H4 (cell line): ENCODE measurements around the gene CHFR. TPM values are rescaled to one million over a fixed set of nuclear protein-coding genes. Genes with fewer than 3 reads are reported as not detected.
"Not testable (repeated sequence)": the region's sequence is repeated elsewhere in the genome, so short reads cannot be mapped to it uniquely, and the experiment has no call there.

Experiments used
- DNase-seq: peaks from one replicate; pipeline ENCODE4 v3.0.0-alpha.2; 2015; ENCODE audit warnings: low spot score
- total RNA-seq: library from RNA; depleted of rRNA; stranded (reverse); fragments of >200 nt; shearing (Covaris generic); gene quantifications from 2 replicates; pipeline ENCODE4 v1.2.3, GENCODE V29; 2014; rRNA removed

CHFR gene
- total RNA-seq = 6.4 and 11.9 TPM in 2 replicates

GRCh38 chr12:132887513-132888351 lies at the start of gene CHFR:
TSS of gene CHFR (minus strand) at chr12:132887605. CDS start at chr12:132887328, 277 bp downstream.
- DNase-seq = peak; percentile 81

- DNase-seq = not testable (repeated sequence)
Measured at GRCh38 chr12:132936921-132937320, 49.5 kb upstream of the CHFR start.

- DNase-seq = no peak
Measured at GRCh38 chr12:132936163-132936562, 48.8 kb upstream of the CHFR start.

GRCh38 chr12:132926415-132926833 lies 39.0 kb upstream of the CHFR start:
- DNase-seq = no peak

- DNase-seq = no peak
Measured at GRCh38 chr12:132925597-132926414, 38.4 kb upstream of the CHFR start.

- no peak for DNase-seq
Measured at GRCh38 chr12:132924356-132924755, 37.0 kb upstream of the CHFR start.

GRCh38 chr12:132923356-132923909 lies 36.0 kb upstream of the CHFR start:
- DNase-seq = no peak

GRCh38 chr12:132922676-132923075 lies 35.3 kb upstream of the CHFR start:
- no peak for DNase-seq

- no peak for DNase-seq
Measured at GRCh38 chr12:132921685-132922084, 34.3 kb upstream of the CHFR start.

GRCh38 chr12:132918680-132919079 lies 31.3 kb upstream of the CHFR start:
- no peak for DNase-seq

- no peak for DNase-seq
Measured at GRCh38 chr12:132909030-132909368, 21.6 kb upstream of the CHFR start.

GRCh38 chr12:132908145-132909029 lies 21.0 kb upstream of the CHFR start:
- peak; percentile 96 for DNase-seq

GRCh38 chr12:132907789-132908144 lies 20.4 kb upstream of the CHFR start:
- not testable (repeated sequence) for DNase-seq

GRCh38 chr12:132907216-132907615 lies 19.8 kb upstream of the CHFR start:
- no peak for DNase-seq

GRCh38 chr12:132904718-132905328 lies 17.4 kb upstream of the CHFR start:
- no peak for DNase-seq

- DNase-seq = no peak
Measured at GRCh38 chr12:132899033-132899432, 11.6 kb upstream of the CHFR start.

GRCh38 chr12:132888852-132889251 lies 1.4 kb upstream of the CHFR start:
- no peak for DNase-seq

- no peak for DNase-seq
Measured at GRCh38 chr12:132886529-132887477, 602 bp downstream of the CHFR start.

GRCh38 chr12:132881818-132882217 lies 5.6 kb downstream of the CHFR start:
- no peak for DNase-seq

GRCh38 chr12:132874620-132875019 lies 12.8 kb downstream of the CHFR start:
- DNase-seq = not testable (repeated sequence)
